Brain microvascular endothelial cell (primary cell): ENCODE measurements around the gene RHEX.

Experiments
- DNase-seq: peaks from one replicate; pipeline ENCODE4 v3.0.0-alpha.2; 2020
- H3K27ac ChIP-seq: fragments of 250-450 bp; sonication (Bioruptor Pico); 2 replicates; pipeline ENCODE4 v1.5.1; 2020; ENCODE audit warnings: mild to moderate bottlenecking, moderate library complexity
- H3K27me3 ChIP-seq: fragments of 250-450 bp; sonication (Bioruptor Pico); replicated peaks from 2 replicates; pipeline ENCODE4 v1.5.1; 2020; ENCODE audit warnings: mild to moderate bottlenecking
- H3K36me3 ChIP-seq: fragments of 250-450 bp; sonication (Bioruptor Pico); replicated peaks from 2 replicates; pipeline ENCODE4 v1.5.1; 2020; ENCODE audit warnings: mild to moderate bottlenecking
- H3K4me3 ChIP-seq: 2 replicates; pipeline ENCODE4 v1.5.1; 2011; ENCODE audit warnings: low read depth, mild to moderate bottlenecking, control low read depth, low read length, moderate library complexity
- CTCF ChIP-seq: IDR thresholded peaks from 2 replicates; pipeline ENCODE4 v1.5.1; 2011; ENCODE audit warnings: low read depth, mild to moderate bottlenecking, moderate library complexity, low read length, control low read depth, inconsistent platforms; ENCODE audit errors: missing control alignments
- in situ Hi-C: cut with HindIII; loops from 2 replicates; pipeline ENCODE4 v1.10.0; 2017; ENCODE audit warnings: low sequenced_read_pairs, low pct_ligation_motif_present

RHEX gene

GRCh38 chr1:206100226-206100815 is 47.3 kb downstream of the RHEX start:
- no peak for DNase-seq
- H3K27ac ChIP-seq, result no peak overlapping the region
- TF ChIP-seq CTCF, result no peak
- H3K27me3 ChIP-seq, result peaks cover 13% of the 10 kb centered on the region
- H3K4me3 ChIP-seq, result no peak overlapping the region
- in situ Hi-C loops, result loop anchor here (25.0 kb wide), 3 partner anchors 113 to 313 kb away; partner anchors contain the start of gene RAB29
- no peaks in the 10 kb centered on the region for H3K36me3 ChIP-seq

GRCh38 chr1:206101351-206102045 is 48.5 kb downstream of the RHEX start:
- no peak for DNase-seq
- H3K27me3 ChIP-seq, result peaks cover 11% of the 10 kb centered on the region
- H3K36me3 ChIP-seq, result no peaks in the 10 kb centered on the region
- in situ Hi-C loops, result loop anchor here (25.0 kb wide), 3 partner anchors 114 to 314 kb away; partner anchors contain the start of gene RAB29
- H3K27ac ChIP-seq, result no peak overlapping the region
- TF ChIP-seq CTCF, result no peak
- no peak overlapping the region for H3K4me3 ChIP-seq

GRCh38 chr1:206102292-206102936 is 49.4 kb downstream of the RHEX start:
- Histone ChIP-seq H3K27ac (no peak overlapping the region), H3K36me3 (no peaks in the 10 kb centered on the region), H3K27me3 (peaks cover 11% of the 10 kb centered on the region), H3K4me3 (no peak overlapping the region)
- DNase-seq, result no peak
- in situ Hi-C loops, result loop anchor here (25.0 kb wide), 3 partner anchors 115 to 315 kb away; partner anchors contain the start of gene RAB29
- no peak for TF ChIP-seq CTCF

- Histone ChIP-seq H3K36me3 (no peaks in the 10 kb centered on the region), H3K27me3 (peaks cover 11% of the 10 kb centered on the region), H3K4me3 (no peak overlapping the region), H3K27ac (no peak overlapping the region)
- DNase-seq, result no peak
- TF ChIP-seq CTCF, result no peak
- in situ Hi-C loops, result loop anchor here (25.0 kb wide), 3 partner anchors 117 to 317 kb away; partner anchors contain the start of gene RAB29
Measured at GRCh38 chr1:206103979-206104378, 51.0 kb downstream of the RHEX start.

- H3K36me3 ChIP-seq, result no peaks in the 10 kb centered on the region
- in situ Hi-C loops, result loop anchor here (25.0 kb wide), 3 partner anchors 118 to 318 kb away; partner anchors contain the start of gene RAB29
- H3K4me3 ChIP-seq, result no peak overlapping the region
- TF ChIP-seq CTCF, result no peak
- H3K27me3 ChIP-seq, result peaks cover 9% of the 10 kb centered on the region
- DNase-seq, result no peak
- H3K27ac ChIP-seq, result no peak overlapping the region
Measured at GRCh38 chr1:206105464-206105995, 52.6 kb downstream of the RHEX start.
